DMS114 treated with DMSO at 0.1 percent for 48 hours (cell line): ENCODE measurements around the gene SETD1A.
A peak's percentile ranks its signal among the peaks of the same experiment; 100 is the strongest.

Experiments used
- DNase-seq: peaks from one replicate; lab custom pipeline; 2025; ENCODE audit not compliant: unreplicated experiment; lab: John Stamatoyannopoulos, UW

Gene SETD1A

GRCh38 chr16:30996985-30997724 is 39.6 kb downstream of the SETD1A start:
- DNase-seq, result peak; percentile 49

- DNase-seq, result no peak
These were observed 40.5 kb downstream of the SETD1A start for GRCh38 chr16:30997725-30998711.

- no peak for DNase-seq
These were observed 41.6 kb downstream of the SETD1A start for GRCh38 chr16:30998852-30999761.

- no peak for DNase-seq
These were observed 43.3 kb downstream of the SETD1A start for GRCh38 chr16:31000671-31001382.

- DNase-seq, result no peak
These were observed 44.1 kb downstream of the SETD1A start for GRCh38 chr16:31001507-31002249.

- DNase-seq, result no peak
These were observed 44.7 kb downstream of the SETD1A start for GRCh38 chr16:31002250-31002700.

GRCh38 chr16:31002862-31003341 is 45.3 kb downstream of the SETD1A start:
- DNase-seq, result no peak

- DNase-seq, result no peak
These were observed 46.2 kb downstream of the SETD1A start for GRCh38 chr16:31003744-31004143.

- no peak for DNase-seq
These were observed 47.1 kb downstream of the SETD1A start for GRCh38 chr16:31004658-31005057.

GRCh38 chr16:31005350-31006085 is 48.0 kb downstream of the SETD1A start:
- DNase-seq, result no peak

GRCh38 chr16:31006086-31006385 is 48.5 kb downstream of the SETD1A start:
- no peak for DNase-seq

- DNase-seq, result no peak
These were observed 49.0 kb downstream of the SETD1A start for GRCh38 chr16:31006589-31006988.

- no peak for DNase-seq
These were observed 50.1 kb downstream of the SETD1A start for GRCh38 chr16:31007684-31008083.

GRCh38 chr16:31008149-31008548 is 50.6 kb downstream of the SETD1A start:
- no peak for DNase-seq

GRCh38 chr16:31008551-31008950 is 51.0 kb downstream of the SETD1A start:
- no peak for DNase-seq

GRCh38 chr16:31009120-31009519 is 51.6 kb downstream of the SETD1A start:
- no peak for DNase-seq

GRCh38 chr16:31009894-31010584 is 52.5 kb downstream of the SETD1A start:
- DNase-seq, result no peak

- DNase-seq, result no peak
These were observed 53.2 kb downstream of the SETD1A start, which contains the start of gene STX1B for GRCh38 chr16:31010585-31011325. Gene STX1B (minus strand): TSS chr16:31010638. CDS start chr16:31010396, 242 bp downstream.
